HG03354 (cell line): Measurements from ENCODE around the gene ITSN1.
"Not testable (repeated sequence)": the region's sequence is repeated elsewhere in the genome, so short reads cannot be mapped to it uniquely, and the experiment has no call there.

Experiments used
- ATAC-seq: cut with Tn5 transposase; IDR thresholded peaks from one replicate; pipeline ENCODE4 v1.9.1; 2021; ENCODE audit warnings: mild to moderate bottlenecking; ENCODE audit not compliant: unreplicated experiment, poor library complexity, severe bottlenecking

Gene ITSN1

GRCh38 chr21:33760641-33761440 lies 118.5 kb downstream of the ITSN1 start:
- ATAC-seq, result no peak

DNA sequence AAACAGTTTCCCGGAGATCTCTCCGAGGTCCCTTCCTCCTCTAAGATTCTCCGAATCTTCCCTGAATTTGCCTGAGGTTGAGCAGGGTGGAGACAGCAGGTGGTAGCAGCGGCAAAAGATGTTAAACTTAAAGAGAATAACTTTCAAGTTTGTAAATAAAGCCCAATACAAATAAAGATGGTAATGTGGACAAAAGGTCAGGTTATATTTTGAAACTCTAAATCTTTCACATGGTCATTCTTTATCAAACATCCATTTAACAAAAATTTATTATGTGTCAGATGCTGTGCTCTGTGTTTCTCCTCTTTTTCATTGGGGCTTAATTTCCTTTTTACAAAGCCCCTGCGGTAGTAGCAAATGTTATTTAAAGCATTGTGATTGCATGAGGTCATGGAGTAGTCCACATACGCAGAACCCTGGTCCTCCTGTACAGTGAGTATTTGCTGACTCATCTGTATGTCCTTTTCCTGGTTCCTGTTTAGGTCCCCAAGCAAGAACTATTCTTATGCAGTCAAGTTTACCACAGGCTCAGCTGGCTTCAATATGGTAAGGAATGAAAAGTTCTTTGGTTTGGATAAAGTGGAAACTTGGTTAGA lies 119.2 kb downstream of the ITSN1 start:
- ATAC-seq, result no peak

DNA sequence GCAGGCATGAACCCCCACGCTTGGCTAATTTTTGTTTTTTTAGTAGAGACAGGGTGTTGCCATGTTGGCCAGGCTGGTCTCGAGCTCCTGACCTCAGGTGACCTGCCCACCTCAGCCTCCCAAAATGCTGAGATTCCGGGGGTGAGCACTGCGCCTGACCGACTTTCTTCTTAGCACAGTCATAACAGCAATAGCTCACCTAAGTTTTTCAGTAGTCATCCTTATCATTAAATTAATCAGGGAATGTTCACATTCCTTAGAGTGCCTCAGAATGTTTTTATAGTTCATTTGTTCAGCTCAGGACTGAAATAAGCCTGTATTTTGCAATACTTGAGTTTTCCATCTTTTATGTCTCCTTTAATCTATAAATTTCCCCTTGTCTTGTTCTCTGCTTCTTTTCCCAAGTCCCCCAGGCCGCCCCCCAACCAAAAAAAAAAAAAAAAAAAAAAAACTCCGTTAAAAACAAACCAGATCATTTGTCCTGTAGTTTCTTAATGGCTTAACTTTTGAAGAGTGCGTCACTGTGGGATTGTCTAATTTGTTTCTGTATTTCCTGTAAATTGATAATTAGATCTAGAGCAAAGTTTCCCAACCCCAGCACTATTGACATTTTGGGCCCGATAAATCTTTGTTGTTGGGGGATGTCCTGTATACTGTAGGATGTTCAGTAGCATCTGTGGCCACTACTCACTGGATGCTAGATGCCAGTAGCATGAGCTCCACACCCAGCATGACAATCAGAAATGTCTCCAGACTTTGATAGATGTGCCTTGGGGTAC lies 120.7 kb downstream of the ITSN1 start:
- no peak for ATAC-seq

DNA sequence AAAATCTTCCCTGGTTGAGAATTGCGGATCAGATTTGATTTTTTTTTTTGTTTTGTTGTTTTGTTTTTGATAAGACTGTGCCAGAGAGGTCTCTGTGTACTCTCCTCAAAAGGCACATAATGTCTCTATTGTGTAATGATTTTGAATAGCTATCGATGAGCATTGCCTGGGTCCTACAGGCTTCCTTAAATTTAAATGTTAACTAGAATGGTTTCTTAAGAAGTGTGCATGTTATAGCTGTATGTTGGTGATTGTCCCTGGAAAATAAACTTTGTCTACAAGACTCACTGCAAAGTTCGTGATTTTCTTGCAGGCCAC lies 121.2 kb downstream of the ITSN1 start:
- ATAC-seq, result no peak

DNA sequence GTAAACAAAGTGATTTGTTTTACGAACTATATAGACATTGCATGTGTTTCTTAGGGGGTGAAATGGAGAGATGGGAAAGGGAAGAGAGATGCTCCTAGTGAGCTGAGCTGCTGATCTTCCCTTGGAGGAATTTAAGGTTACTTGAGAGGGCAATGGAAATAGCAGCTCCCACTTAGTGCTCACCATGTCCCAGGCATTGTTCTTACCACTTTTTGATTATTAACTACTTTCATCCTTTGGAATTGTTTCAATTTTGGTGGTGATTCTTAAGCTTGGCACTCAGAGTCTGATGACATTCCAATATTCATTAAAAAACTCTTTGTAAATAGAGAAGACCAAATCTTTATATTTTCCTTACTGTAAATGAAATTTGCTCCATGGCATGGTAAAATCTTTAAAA lies 124.9 kb downstream of the ITSN1 start:
- no peak for ATAC-seq

GRCh38 chr21:33767960-33768359 lies 125.7 kb downstream of the ITSN1 start:
- no peak for ATAC-seq

- ATAC-seq, result no peak
These were observed 126.8 kb downstream of the ITSN1 start for GRCh38 chr21:33769057-33769456.

DNA sequence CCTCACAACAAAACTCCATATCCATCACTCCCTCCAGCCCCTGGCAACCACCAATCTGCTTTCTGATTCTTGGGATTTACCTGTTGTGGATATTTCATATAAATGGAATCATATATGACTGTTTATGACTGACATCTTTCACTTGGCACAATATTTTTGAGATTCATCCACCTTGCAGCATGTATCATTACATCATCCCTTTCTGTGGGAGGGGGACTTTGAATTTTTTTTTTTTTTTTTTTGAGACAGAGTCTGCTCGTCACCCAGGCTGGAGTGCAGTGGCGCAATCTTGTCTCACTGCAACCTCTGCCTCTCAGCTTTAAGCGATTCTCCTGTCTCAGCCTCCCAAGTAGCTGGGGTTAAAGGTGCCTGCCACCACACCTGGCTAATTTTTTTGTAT lies 128.2 kb downstream of the ITSN1 start:
- ATAC-seq, result no peak

DNA sequence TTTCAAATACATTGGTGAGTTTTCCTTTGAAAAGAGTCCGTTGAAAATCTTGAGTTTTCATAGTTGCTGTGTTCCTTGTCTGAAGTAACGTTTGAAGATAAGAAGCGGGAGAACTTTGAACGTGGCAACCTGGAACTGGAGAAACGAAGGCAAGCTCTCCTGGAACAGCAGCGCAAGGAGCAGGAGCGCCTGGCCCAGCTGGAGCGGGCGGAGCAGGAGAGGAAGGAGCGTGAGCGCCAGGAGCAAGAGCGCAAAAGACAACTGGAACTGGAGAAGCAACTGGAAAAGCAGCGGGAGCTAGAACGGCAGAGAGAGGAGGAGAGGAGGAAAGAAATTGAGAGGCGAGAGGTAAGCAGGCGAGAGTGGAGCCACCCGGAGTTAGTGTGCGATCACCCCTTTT lies 129.7 kb downstream of the ITSN1 start:
- ATAC-seq, result no peak

DNA sequence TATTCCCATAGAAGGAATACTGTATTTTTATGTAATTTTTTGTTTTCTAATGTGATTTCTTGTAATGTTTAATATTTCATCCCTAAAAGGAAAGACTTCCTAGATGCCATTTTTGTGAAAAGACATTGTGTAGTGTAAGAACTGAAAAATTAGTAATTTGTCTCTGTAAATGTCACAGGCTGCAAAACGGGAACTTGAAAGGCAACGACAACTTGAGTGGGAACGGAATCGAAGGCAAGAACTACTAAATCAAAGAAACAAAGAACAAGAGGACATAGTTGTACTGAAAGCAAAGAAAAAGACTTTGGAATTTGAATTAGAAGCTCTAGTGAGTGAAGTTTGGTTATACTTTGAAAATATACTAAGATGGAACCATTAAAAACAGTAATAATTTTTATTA lies 132.2 kb downstream of the ITSN1 start:
- ATAC-seq, result no peak

GRCh38 chr21:33775100-33775828 lies 133.0 kb downstream of the ITSN1 start:
- ATAC-seq, result no peak

- no peak for ATAC-seq
These were observed 138.3 kb downstream of the ITSN1 start for GRCh38 chr21:33780631-33781030.

GRCh38 chr21:33781121-33781520 lies 138.8 kb downstream of the ITSN1 start:
- ATAC-seq, result no peak

GRCh38 chr21:33783187-33783979 lies 141.1 kb downstream of the ITSN1 start:
- ATAC-seq, result no peak

DNA sequence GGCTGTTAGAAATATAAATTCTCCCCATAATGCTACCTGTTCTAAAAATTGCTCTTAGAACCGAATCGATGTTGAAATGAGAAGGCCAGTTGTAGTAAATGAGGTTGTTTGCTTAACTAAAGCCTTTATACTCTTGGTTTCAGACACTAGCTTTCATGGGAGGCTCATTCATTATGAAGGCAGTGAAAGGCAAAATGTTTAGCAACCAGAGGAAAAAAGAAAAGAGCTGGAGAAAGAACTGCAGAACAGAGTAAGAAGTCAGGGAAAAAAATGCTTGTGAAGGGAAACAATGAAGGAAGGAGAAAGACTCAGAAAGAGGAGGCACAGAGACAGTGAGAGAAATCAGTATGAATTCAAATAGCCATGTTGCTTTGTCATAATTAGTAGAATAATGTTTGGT lies 145.1 kb downstream of the ITSN1 start:
- ATAC-seq, result no peak

GRCh38 chr21:33788438-33788837 lies 146.1 kb downstream of the ITSN1 start:
- not testable (repeated sequence) for ATAC-seq

GRCh38 chr21:33789697-33790096 lies 147.4 kb downstream of the ITSN1 start:
- ATAC-seq, result no peak

DNA sequence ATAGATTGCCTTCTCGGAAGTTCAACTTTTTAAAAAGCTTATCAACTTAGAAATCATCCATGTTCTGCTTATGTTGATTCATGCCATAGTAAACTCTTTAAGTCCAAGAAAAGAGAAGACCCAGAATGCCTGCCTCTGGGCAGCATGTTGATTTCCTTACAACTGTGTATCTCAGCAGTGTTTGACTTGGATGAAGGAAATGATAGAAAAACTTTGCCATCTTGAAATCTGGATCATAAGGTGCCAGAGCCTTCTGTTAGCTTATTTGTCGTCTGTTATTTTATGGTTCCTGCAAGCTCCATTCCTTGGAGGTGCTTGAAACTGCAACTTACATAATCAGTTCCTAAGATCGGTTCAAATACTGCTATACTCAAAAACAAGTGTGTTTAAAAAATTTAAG lies 148.8 kb downstream of the ITSN1 start:
- no peak for ATAC-seq

DNA sequence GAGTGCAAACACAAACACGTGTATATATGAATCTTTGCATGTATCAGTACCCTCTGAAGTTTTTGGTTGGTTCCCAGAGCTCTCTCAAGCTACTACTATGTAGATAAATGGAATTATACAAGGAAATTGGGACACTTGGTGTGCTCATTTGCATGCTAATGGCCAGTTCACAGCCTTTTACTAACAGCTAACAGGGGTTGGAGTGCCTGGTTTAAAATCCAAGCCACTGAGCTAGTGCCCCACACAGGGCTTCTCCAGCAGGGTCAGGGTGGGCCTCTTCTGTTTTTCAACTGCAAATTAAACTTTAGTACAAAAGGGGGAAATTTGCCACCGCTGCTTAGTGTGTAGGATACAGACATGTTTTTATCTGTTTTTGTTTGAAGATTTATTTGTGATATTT lies 152.3 kb downstream of the ITSN1 start:
- ATAC-seq, result no peak

DNA sequence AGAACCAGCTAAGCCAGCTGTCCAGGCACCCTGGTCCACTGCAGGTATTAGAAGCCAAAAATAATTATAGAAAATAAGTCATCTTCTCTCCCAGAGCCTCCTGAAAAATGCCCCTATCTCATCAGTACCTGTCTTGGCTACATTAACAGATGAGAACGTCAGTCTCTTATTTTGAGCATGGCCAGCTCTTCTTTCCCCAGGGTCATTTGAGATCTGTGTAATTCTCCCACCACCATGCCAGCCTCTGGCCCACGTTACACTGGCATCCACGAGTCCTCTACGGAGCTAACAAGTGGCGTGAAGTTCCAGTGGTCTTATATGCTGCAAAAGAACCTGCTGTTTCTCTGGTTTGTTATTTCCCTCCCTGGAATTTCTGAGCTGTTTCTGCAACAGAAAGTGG lies 155.3 kb downstream of the ITSN1 start:
- no peak for ATAC-seq
